Skeletal muscle satellite cell (primary cell): ENCODE measurements around the gene COMT.

ENCODE experiments used
- H3K27me3 ChIP-seq: 2 replicates; pipeline ENCODE4 v1.7.0; 2013; ENCODE audit warnings: low read length; ENCODE audit not compliant: control insufficient read depth, insufficient read depth
- H3K36me3 ChIP-seq: 2 replicates; pipeline ENCODE4 v1.7.0; 2013; ENCODE audit warnings: mild to moderate bottlenecking, control low read depth, low read length; ENCODE audit not compliant: insufficient read depth
- H3K4me1 ChIP-seq: 2 replicates; pipeline ENCODE4 v1.7.0; 2013; ENCODE audit warnings: low read length; ENCODE audit not compliant: control insufficient read depth, insufficient read depth
- H3K4me2 ChIP-seq: 2 replicates; pipeline ENCODE4 v1.7.0; 2013; ENCODE audit warnings: mild to moderate bottlenecking, low read length
- H3K4me3 ChIP-seq: 2 replicates; pipeline ENCODE4 v1.7.0; 2013; ENCODE audit warnings: low read length
- H3K9ac ChIP-seq: 2 replicates; pipeline ENCODE4 v1.7.0; 2013; ENCODE audit warnings: mild to moderate bottlenecking, low read depth, low read length, moderate library complexity
- H3K9me3 ChIP-seq: replicated peaks from 2 replicates; pipeline ENCODE4 v1.7.0; 2013; ENCODE audit warnings: mild to moderate bottlenecking, control low read depth, low read length

Gene COMT

GRCh38 chr22:19955241-19956128 lies 13.9 kb downstream of the COMT start:
- no peaks in the 10 kb centered on the region for H3K9me3 ChIP-seq
- no peaks in the 10 kb centered on the region for H3K27me3 ChIP-seq
- peaks cover 17% of the 10 kb centered on the region for H3K36me3 ChIP-seq
- H3K9ac ChIP-seq, result no peak overlapping the region
- H3K4me1 ChIP-seq, result peaks cover 15% of the 10 kb centered on the region
- H3K4me2 ChIP-seq, result no peak overlapping the region
- no peak overlapping the region for H3K4me3 ChIP-seq

DNA sequence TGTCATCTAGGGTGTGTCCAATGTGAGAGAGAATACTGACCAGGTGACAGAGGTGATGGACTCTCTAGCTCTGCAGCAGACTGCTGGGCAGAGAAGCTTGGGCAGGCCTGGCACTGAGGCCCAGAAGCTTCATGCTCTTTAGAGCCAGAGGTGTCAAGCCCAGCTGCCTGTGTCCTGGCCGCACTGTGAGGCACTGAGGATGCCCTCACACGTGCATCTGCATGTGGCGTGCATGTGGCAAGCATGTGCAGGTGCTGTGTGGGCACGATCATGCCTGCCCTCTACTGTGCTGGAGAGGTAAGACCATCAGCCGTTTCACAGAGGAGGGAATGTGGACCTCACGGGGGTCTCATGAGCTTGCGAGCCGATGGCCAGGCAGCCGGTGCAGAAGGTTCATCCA lies 15.9 kb downstream of the COMT start:
- Histone ChIP-seq H3K27me3 (no peaks in the 10 kb centered on the region), H3K4me1 (peaks cover 23% of the 10 kb centered on the region), H3K4me3 (no peak overlapping the region), H3K9me3 (no peaks in the 10 kb centered on the region), H3K9ac (no peak overlapping the region), H3K36me3 (peaks cover 12% of the 10 kb centered on the region), H3K4me2 (no peak overlapping the region)

GRCh38 chr22:19958083-19959042 lies 16.8 kb downstream of the COMT start:
- no peak overlapping the region for H3K9ac ChIP-seq
- H3K27me3 ChIP-seq, result no peaks in the 10 kb centered on the region
- H3K4me3 ChIP-seq, result no peak overlapping the region
- no peak overlapping the region for H3K4me2 ChIP-seq
- H3K4me1 ChIP-seq, result peaks cover 26% of the 10 kb centered on the region
- H3K36me3 ChIP-seq, result peaks cover 13% of the 10 kb centered on the region
- H3K9me3 ChIP-seq, result no peaks in the 10 kb centered on the region

- Histone ChIP-seq H3K27me3 (no peaks in the 10 kb centered on the region), H3K4me2 (no peak overlapping the region), H3K4me3 (no peak overlapping the region), H3K4me1 (peaks cover 25% of the 10 kb centered on the region), H3K36me3 (peaks cover 21% of the 10 kb centered on the region), H3K9me3 (no peaks in the 10 kb centered on the region), H3K9ac (no peak overlapping the region)
These were observed 17.5 kb downstream of the COMT start for GRCh38 chr22:19959043-19959586.

- Histone ChIP-seq H3K4me1 (peaks cover 25% of the 10 kb centered on the region), H3K9ac (no peak overlapping the region), H3K27me3 (no peaks in the 10 kb centered on the region), H3K4me3 (no peak overlapping the region), H3K9me3 (no peaks in the 10 kb centered on the region), H3K36me3 (peaks cover 27% of the 10 kb centered on the region), H3K4me2 (no peak overlapping the region)
These were observed 18.3 kb downstream of the COMT start for GRCh38 chr22:19959587-19960490.

DNA sequence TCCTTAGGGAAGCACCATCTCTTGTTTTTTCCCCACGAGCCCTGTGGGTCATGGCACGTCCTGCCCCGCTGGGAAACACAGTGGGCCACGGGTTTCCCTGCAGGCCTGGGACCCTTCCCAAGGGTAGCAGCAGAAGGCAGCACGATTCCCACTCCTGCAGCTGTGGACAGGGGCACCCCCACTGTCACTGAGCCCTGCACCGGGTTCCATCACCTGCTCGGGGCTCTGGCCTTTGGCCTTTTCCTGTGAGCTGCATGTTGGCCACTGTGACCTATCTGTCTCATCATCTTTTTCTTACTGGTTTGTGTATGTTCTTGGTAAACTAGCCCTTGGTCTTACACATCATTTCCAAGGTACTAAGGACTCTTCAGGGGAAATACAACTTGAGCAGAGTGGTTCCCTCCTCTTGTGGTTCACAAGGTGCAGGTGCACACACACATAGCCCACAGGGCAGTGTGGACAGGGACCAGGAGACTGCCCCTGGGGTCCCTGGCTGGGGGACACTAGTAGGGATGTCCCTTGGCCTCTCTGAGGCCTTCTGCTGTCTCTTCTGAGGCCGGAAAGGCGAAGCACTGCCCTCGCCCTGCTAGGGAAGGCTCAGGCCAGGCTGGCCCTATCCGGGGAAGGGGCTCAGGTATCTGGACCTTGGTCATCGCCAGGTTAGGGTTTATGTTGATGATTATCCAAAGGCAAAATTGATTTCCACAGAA lies 19.1 kb downstream of the COMT start:
- Histone ChIP-seq H3K4me1 (peaks cover 25% of the 10 kb centered on the region), H3K9ac (no peak overlapping the region), H3K9me3 (no peaks in the 10 kb centered on the region), H3K4me2 (no peak overlapping the region), H3K27me3 (no peaks in the 10 kb centered on the region), H3K4me3 (no peak overlapping the region), H3K36me3 (peaks cover 27% of the 10 kb centered on the region)

DNA sequence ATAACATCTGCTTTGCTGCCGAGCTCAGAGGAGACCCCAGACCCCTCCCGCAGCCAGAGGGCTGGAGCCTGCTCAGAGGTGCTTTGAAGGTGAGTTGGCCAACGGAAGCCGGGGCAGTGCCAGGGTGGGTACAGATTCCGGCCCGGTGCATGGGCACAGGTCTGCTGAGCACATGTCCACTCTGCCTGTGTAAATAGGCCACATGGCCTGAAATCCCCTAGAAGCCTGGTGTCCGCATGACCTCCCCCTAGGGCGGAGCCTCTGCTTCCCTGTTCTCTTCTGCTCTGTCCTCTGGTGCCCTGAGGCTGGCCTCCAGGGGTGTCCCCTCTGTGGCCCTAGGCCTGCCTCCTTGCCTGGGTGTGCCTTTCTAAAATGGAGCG lies 19.6 kb downstream of the COMT start:
- no peak overlapping the region for H3K9ac ChIP-seq
- no peaks in the 10 kb centered on the region for H3K9me3 ChIP-seq
- H3K27me3 ChIP-seq, result no peaks in the 10 kb centered on the region
- no peak overlapping the region for H3K4me2 ChIP-seq
- peaks cover 25% of the 10 kb centered on the region for H3K4me1 ChIP-seq
- peaks cover 30% of the 10 kb centered on the region for H3K36me3 ChIP-seq
- no peak overlapping the region for H3K4me3 ChIP-seq

GRCh38 chr22:19961868-19962245 lies 20.3 kb downstream of the COMT start:
- H3K4me1 ChIP-seq, result peaks cover 25% of the 10 kb centered on the region
- H3K27me3 ChIP-seq, result no peaks in the 10 kb centered on the region
- no peak overlapping the region for H3K4me3 ChIP-seq
- no peaks in the 10 kb centered on the region for H3K9me3 ChIP-seq
- H3K36me3 ChIP-seq, result peaks cover 34% of the 10 kb centered on the region
- H3K9ac ChIP-seq, result no peak overlapping the region
- no peak overlapping the region for H3K4me2 ChIP-seq

DNA sequence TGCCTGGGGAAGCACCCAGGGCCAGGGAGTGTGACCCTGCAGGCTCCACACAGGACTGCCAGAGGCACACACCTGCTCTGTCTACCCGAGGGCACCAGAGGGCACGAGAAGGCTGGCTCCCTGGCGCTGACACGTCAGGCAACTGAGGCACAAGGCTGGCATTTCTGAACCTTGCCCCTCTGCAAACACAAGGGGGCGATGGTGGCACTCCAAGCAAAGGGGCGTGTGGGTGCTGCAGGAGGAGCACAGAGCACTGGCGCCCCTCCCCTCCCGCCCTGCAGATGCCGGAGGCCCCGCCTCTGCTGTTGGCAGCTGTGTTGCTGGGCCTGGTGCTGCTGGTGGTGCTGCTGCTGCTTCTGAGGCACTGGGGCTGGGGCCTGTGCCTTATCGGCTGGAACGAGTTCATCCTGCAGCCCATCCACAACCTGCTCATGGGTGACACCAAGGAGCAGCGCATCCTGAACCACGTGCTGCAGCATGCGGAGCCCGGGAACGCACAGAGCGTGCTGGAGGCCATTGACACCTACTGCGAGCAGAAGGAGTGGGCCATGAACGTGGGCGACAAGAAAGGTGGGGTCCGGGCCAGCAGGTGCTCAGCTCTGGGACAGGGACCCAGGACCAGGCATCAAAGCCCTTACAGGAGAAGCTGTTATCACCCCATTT lies 20.8 kb downstream of the COMT start:
- no peaks in the 10 kb centered on the region for H3K9me3 ChIP-seq
- H3K27me3 ChIP-seq, result no peaks in the 10 kb centered on the region
- H3K36me3 ChIP-seq, result peaks cover 36% of the 10 kb centered on the region
- no peak overlapping the region for H3K4me3 ChIP-seq
- peak overlapping the region; percentile 18 for H3K9ac ChIP-seq
- H3K4me1 ChIP-seq, result peaks cover 25% of the 10 kb centered on the region
- peak overlapping the region; percentile 56 for H3K4me2 ChIP-seq
